DND-41 (cell line): ENCODE results near the gene MED12.

ENCODE experiments used
- CTCF ChIP-seq: IDR thresholded peaks from 2 replicates; pipeline ENCODE4 v1.5.1; 2012; ENCODE audit warnings: borderline replicate concordance, low read length, moderate library complexity, mild to moderate bottlenecking; ENCODE audit not compliant: poor library complexity, severe bottlenecking; ENCODE audit errors: extremely low read depth
- EZH2 ChIP-seq: IDR thresholded peaks from 3 replicates; pipeline ENCODE4 v1.6.1; 2012; ENCODE audit warnings: borderline replicate concordance, low read depth, mild to moderate bottlenecking, moderate library complexity, low read length, inconsistent platforms; ENCODE audit not compliant: severe bottlenecking

DNA sequence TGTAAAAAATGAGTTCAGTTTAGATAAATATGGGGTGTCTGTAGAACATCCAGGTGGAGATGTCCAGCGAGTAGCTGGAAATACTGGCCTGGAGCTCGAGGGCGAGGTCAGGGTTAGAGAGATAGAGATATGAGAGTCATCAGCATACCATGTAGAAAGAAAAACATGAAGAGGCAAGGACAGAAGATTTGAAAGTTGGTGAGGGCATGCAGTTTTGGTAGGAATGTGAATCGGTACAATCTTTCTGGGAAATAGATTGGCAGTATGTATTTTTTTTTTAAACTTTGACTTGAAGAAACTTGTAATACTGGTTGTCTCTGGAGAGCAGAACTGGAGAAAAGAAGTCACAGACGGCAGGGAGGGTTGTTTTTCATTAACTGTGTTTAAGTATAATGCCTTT is 47.9 kb upstream of the MED12 start:
- TF ChIP-seq CTCF (no peak), EZH2 (no peak)
